MM.1S (cell line): ENCODE results near the gene TSHZ3.

ENCODE experiments used
- DNase-seq: peaks from one replicate; pipeline ENCODE4 v3.0.0-alpha.2; 2015
- H2AFZ ChIP-seq: fragments of 300-600 bp; sonication (generic); 2 replicates; pipeline ENCODE4 v1.6.0; 2016; ENCODE audit warnings: antibody characterized with exemption, low read length
- H3F3A ChIP-seq: fragments of 300-600 bp; sonication (generic); 2 replicates; pipeline ENCODE4 v1.6.1; 2016; ENCODE audit warnings: mild to moderate bottlenecking, antibody characterized with exemption, low read length, moderate library complexity, mixed read lengths; ENCODE audit not compliant: insufficient read depth
- H3K27ac ChIP-seq: fragments of 300-600 bp; sonication (generic); 2 replicates; pipeline ENCODE4 v1.5.1; 2016; ENCODE audit warnings: mild to moderate bottlenecking, low read length
- H3K27me3 ChIP-seq: fragments of 300-600 bp; sonication (generic); replicated peaks from 2 replicates; pipeline ENCODE4 v1.6.0; 2016; ENCODE audit warnings: low read length; ENCODE audit not compliant: insufficient read depth
- H3K36me3 ChIP-seq: fragments of 300-600 bp; sonication (generic); replicated peaks from 2 replicates; pipeline ENCODE4 v1.6.1; 2016; ENCODE audit warnings: mild to moderate bottlenecking, low read length, mixed read lengths; ENCODE audit not compliant: insufficient read depth
- H3K4me1 ChIP-seq: fragments of 300-600 bp; sonication (generic); 2 replicates; pipeline ENCODE4 v1.6.1; 2016; ENCODE audit warnings: low read length, mixed read lengths
- H3K4me2 ChIP-seq: fragments of 300-600 bp; sonication (generic); 2 replicates; pipeline ENCODE4 v1.6.0; 2016; ENCODE audit warnings: low read depth, low read length
- H3K4me3 ChIP-seq: fragments of 300-600 bp; sonication (generic); 2 replicates; pipeline ENCODE4 v1.5.1; 2016; ENCODE audit warnings: low read length, mixed read lengths
- H3K79me2 ChIP-seq: fragments of 300-600 bp; sonication (generic); 2 replicates; pipeline ENCODE4 v1.6.1; 2016; ENCODE audit warnings: mixed run types, low read length, mixed read lengths
- H3K9ac ChIP-seq: fragments of 300-600 bp; sonication (generic); 2 replicates; pipeline ENCODE4 v1.6.1; 2016; ENCODE audit warnings: low read length, mixed read lengths
- H3K9me2 ChIP-seq: fragments of 300-600 bp; sonication (generic); replicated peaks from 2 replicates; pipeline ENCODE4 v1.6.1; 2016; ENCODE audit warnings: mild to moderate bottlenecking, low read length, mixed read lengths; ENCODE audit not compliant: insufficient read depth
- H3K9me3 ChIP-seq: fragments of 300-600 bp; sonication (generic); replicated peaks from 2 replicates; pipeline ENCODE4 v1.6.1; 2016; ENCODE audit warnings: mild to moderate bottlenecking, low read length, mixed read lengths; ENCODE audit not compliant: insufficient read depth
- H4K20me1 ChIP-seq: fragments of 300-600 bp; sonication (generic); 2 replicates; pipeline ENCODE4 v1.6.1; 2016; ENCODE audit warnings: mild to moderate bottlenecking, low read length, moderate library complexity, mixed read lengths; ENCODE audit not compliant: insufficient read depth
- EZH2 ChIP-seq: fragments of 300-600 bp; sonication (generic); optimal IDR thresholded peaks from 2 replicates; pipeline ENCODE3; 2017; ENCODE audit warnings: low read depth, mild to moderate bottlenecking, antibody characterized with exemption, low read length, mixed read lengths
- EZH2phosphoT487 ChIP-seq: fragments of 300-600 bp; sonication (generic); IDR thresholded peaks from 2 replicates; pipeline ENCODE4 v1.6.1; 2018; ENCODE audit warnings: antibody characterized with exemption, low read length
- TF ChIP-seq, protein P1 (sequence below): fragments of 300-600 bp; sonication (generic); IDR thresholded peaks from 2 replicates; pipeline ENCODE4 v1.5.1; 2016; ENCODE audit warnings: antibody characterized with exemption, low read length, mixed read lengths

Gene TSHZ3

DNA sequence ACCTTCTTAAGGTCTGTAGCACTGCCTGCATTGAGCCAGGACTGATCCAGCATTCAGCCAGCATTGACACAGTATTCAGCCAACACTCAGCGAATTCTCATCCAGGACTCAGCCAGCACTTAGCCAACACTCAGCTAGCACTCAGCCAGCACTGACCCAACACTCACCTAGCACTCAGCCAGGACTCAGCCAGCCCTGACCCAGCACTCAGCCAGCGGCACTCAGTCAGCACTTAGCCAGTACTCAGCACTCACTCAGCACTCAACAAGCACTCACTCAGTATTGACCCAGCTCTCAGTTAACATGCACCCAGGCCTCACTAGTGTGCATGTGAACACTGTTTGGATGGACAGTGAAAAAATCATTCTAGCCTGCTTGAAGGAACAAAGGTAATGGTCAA, 55.0 kb downstream of the TSHZ3 start:
- Histone ChIP-seq H4K20me1 (no peaks in the 10 kb centered on the region), H3K27me3 (peaks cover 29% of the 10 kb centered on the region), H3K4me3 (no peak overlapping the region), H3K4me2 (no peak overlapping the region), H3K4me1 (no peaks in the 10 kb centered on the region), H3K9me2 (no peaks in the 10 kb centered on the region), H3K27ac (no peak overlapping the region), H3F3A (no peaks in the 10 kb centered on the region), H2AFZ (no peak overlapping the region), H3K9ac (no peak overlapping the region), H3K36me3 (no peaks in the 10 kb centered on the region), H3K9me3 (no peaks in the 10 kb centered on the region), H3K79me2 (no peaks in the 10 kb centered on the region)
- no peak for DNase-seq
- no peak for TF ChIP-seq EZH2phosphoT487
- TF ChIP-seq, protein P1, sequence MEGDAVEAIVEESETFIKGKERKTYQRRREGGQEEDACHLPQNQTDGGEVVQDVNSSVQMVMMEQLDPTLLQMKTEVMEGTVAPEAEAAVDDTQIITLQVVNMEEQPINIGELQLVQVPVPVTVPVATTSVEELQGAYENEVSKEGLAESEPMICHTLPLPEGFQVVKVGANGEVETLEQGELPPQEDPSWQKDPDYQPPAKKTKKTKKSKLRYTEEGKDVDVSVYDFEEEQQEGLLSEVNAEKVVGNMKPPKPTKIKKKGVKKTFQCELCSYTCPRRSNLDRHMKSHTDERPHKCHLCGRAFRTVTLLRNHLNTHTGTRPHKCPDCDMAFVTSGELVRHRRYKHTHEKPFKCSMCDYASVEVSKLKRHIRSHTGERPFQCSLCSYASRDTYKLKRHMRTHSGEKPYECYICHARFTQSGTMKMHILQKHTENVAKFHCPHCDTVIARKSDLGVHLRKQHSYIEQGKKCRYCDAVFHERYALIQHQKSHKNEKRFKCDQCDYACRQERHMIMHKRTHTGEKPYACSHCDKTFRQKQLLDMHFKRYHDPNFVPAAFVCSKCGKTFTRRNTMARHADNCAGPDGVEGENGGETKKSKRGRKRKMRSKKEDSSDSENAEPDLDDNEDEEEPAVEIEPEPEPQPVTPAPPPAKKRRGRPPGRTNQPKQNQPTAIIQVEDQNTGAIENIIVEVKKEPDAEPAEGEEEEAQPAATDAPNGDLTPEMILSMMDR: no peak
- TF ChIP-seq EZH2: no peak

DNA sequence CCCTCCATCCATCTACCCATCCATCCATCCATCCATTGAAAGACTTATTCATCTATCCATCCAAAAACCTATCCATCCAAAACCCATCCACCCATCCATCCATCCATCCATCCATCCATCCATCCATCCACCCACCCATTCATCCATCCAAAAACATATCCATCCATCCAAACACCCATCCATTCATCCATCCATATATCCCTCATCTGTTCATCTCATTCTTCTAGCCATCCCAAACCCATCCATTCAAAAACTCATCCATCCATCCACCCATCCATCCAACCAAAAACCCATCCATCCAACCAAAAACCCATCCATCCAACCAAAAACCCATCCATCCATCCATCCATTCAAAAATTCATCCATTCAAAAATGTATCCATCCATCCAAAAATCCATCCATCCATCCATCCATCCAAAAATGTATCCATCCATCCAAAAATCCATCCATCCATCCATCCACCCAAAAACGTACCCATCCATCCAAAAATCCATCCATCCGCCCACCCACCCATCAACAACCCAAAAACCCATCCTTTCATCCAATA, 56.5 kb downstream of the TSHZ3 start:
- TF ChIP-seq EZH2: no peak
- TF ChIP-seq, protein P1: no peak
- no peak for TF ChIP-seq EZH2phosphoT487
- Histone ChIP-seq H3F3A (no peaks in the 10 kb centered on the region), H3K4me3 (no peak overlapping the region), H3K4me1 (no peaks in the 10 kb centered on the region), H3K9me2 (no peaks in the 10 kb centered on the region), H3K9me3 (no peaks in the 10 kb centered on the region), H3K4me2 (no peak overlapping the region), H2AFZ (no peak overlapping the region), H3K27ac (no peak overlapping the region), H4K20me1 (no peaks in the 10 kb centered on the region), H3K27me3 (peaks cover 15% of the 10 kb centered on the region; the same call in 1 of the 2 replicates), H3K9ac (no peak overlapping the region), H3K79me2 (no peaks in the 10 kb centered on the region), H3K36me3 (no peaks in the 10 kb centered on the region)
- DNase-seq: no peak

DNA sequence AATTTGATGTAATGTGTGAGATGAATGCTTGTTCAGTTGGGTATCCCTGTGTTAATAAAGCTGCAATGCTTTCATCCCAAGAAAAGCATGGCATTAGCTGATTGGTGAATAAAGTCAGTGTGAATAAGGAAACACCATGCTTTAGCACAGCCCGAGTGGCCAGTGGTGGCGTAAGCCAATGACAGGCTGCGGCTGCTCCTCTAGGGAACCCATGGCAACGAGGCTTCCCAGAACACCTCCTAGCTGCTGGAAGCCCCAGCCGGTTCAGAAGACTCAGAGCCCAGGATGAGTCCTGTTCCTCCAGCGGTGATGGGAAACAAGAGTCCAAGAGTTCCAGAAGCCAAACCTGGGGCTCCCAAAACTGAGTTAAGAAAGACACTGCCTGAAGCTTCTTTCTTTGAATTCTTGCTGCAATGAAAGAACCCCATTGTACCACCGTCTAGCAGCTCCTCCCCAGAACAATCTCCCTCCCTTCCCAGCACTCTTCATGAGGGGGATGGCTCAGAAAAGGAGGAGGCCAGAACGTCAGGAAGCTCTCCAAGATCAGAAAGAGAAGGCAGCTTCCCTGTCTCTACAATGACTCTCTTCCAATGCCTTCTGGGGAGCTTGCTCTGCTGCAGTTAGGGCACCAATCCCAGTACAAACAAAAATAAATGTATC, 58.2 kb downstream of the TSHZ3 start:
- Histone ChIP-seq H3K9ac (no peak overlapping the region), H2AFZ (no peak overlapping the region), H3K4me1 (no peaks in the 10 kb centered on the region), H3K36me3 (no peaks in the 10 kb centered on the region), H3K9me3 (no peaks in the 10 kb centered on the region), H3F3A (no peaks in the 10 kb centered on the region), H3K4me3 (no peak overlapping the region), H3K27me3 (peaks cover 18% of the 10 kb centered on the region; the same call in 1 of the 2 replicates), H3K9me2 (no peaks in the 10 kb centered on the region), H3K27ac (no peak overlapping the region), H3K4me2 (no peak overlapping the region), H4K20me1 (no peaks in the 10 kb centered on the region), H3K79me2 (no peaks in the 10 kb centered on the region)
- TF ChIP-seq EZH2phosphoT487: no peak
- no peak for TF ChIP-seq EZH2
- TF ChIP-seq, protein P1: no peak
- DNase-seq: no peak
